Measurements from ENCODE around the gene PCCA.

DNA sequence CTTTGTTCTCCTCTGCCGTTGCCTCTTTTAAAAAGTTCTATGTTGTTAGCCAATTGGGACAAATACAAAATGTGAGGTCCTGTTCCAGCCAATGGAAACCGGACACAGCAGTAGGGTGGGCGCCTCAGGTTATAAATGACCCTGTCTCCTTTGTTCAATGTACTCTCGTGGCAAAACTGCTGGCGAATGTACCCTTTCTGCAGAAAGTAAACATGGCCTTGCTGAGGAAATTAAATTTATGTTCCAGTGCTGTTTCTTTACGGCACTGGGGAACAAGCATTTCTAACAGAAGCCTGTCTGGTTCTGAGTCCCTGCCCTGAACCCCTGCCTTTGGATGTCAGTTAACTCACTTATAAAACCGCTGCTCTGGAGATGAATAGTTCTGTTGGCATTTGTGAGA, 140.7 kb downstream of the PCCA start:
- TF ChIP-seq CTCF (IDR thresholded peaks at IDR 0.05) (no peak), POLR2A (IDR thresholded peaks at IDR 0.05) (no peak)

Data from adrenal gland (tissue), 5 donors.